HG03175 (cell line): ENCODE measurements around the gene CHAC1.

Experiments used
- ATAC-seq: cut with Tn5 transposase; IDR thresholded peaks from one replicate; pipeline ENCODE4 v1.9.1; 2021; ENCODE audit warnings: mild to moderate bottlenecking, moderate library complexity; ENCODE audit not compliant: unreplicated experiment

CHAC1 gene

DNA sequence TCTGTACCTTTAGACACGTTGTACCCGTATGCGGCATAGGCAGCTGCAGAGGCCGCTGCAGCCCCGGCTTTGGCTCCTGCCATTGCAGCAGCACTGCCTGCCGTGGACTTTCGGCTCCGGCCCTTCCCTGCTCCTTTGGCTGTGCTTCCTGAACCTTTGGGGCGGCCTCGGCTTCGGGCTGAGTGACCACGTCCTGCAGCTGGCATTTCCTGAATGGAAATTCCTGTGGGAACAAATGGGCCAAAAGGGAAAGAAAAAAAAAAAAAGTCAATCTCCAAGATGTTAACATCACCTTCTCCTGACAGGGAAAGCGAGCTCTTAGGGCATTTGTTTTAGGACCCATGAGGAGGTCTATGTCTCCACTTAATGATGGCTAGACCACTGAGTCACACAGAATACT lies 29.6 kb downstream of the CHAC1 start:
- ATAC-seq, result no peak

DNA sequence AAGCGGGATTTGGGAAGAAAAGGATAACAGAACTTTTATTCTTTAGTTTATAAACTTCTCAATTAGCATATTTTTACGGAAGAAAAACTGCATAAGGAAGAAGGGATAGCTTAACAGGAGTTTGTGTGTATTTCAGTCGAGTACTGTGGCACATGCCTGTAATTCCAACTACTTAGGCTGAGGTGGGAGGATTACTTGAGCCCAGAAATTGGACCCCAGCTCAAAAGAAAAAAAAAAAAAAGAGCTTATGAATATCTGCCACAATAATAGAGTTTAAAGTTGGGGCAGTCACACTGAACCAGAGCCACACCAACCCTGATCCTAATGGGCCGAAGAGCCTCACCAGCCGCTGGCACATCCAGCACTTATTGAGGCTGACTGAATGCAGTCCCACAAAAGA lies 31.1 kb downstream of the CHAC1 start:
- no peak for ATAC-seq

DNA sequence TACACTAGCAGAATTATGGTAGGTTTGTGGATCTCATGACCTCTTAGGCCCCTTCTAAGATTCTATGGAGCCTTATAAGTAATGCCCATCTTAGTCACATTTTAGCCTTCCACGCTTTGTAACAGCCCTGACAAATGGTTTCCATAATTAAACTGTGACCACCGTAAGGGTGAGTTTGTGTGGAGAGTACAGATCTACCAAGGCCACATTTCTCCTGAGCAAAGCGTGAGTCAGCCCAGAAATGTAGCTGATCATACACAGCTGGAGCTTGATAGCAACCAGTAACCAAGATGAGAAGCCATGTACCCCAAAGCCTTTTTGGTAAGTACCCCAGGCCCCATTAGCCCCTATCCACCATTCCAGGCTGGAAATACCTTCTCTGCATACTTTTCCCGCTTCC lies 31.7 kb downstream of the CHAC1 start:
- ATAC-seq, result no peak

DNA sequence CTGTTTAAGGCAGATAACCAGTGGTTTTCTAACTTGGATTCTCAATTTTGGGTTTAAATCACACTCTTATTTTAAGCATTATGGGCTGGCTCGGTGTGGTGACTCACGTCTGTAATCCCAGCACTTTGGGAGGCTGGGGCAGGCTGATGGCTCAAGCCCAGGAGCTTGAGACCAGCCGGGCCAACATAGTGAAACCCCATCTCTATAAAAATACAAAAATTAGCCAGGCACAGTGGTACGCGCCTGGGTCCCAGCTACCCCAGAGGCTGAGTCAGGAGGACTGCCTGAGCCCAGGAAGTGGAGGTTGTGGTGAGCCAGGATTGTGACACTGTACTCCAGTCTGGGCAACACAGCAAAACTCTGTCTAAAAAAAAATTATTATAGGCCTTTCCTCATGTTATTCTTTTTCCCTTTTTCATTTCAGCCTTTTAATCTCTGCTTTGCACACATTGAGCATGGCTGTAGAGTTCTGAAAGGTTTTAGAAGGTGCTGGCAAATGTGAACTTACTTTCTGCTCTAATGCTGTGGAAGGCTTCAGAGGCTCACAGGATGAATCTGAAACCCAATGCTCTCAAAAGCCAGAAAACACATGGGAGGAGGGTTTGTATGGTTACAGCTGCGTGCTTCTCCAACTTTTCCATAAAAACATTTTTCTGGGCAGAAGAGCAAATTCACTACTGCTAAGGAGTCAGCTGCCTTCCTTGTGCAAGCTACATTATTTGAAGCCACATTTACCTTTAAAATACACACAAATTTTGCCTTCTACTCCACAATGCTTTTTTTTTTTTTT lies 32.5 kb downstream of the CHAC1 start:
- no peak for ATAC-seq

- ATAC-seq, result no peak
Measured at GRCh38 chr15:40986820-40987219, 33.5 kb downstream of the CHAC1 start.

DNA sequence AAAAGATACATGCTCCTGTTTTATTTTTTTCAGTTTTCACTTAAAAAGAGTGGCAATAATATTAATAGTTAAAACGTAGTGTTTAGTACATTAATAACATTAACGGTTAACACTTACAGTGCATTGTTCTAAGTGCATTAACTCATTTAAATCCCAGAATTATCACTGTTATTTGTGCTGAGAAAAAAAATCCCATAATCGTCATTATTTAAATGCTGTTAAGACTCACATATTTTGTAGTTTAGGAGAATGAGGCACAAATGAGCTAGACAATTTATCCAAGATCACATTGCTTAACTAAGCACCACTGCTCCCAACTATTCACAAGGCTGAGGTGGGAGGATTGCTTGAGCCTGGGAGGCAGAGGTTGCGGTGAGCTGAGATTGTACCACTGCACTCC lies 34.9 kb downstream of the CHAC1 start:
- no peak for ATAC-seq

DNA sequence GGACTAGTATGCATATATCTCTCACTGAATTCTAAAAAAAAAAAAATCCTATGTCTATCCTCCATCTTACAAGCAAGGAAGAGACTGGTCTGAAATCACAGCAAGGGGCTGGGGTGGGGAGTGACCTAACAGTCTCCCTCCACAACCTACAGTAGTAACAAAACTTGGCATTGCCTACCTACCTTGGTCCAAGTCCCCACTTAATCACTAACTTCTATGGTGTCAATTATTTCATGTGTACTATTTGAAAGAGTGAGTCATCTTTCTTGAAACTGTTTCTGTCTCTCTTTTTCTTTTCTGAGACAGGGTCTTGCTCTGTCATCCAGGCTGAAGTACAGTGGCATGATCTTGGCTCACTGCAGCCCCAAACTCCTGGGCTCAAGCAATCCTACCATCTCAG lies 36.8 kb downstream of the CHAC1 start:
- no peak for ATAC-seq

GRCh38 chr15:40990789-40991188 lies 37.5 kb downstream of the CHAC1 start:
- no peak for ATAC-seq

GRCh38 chr15:40991355-40991754 lies 38.1 kb downstream of the CHAC1 start:
- no peak for ATAC-seq

GRCh38 chr15:40992241-40992741 lies 39.0 kb downstream of the CHAC1 start:
- ATAC-seq, result no peak

DNA sequence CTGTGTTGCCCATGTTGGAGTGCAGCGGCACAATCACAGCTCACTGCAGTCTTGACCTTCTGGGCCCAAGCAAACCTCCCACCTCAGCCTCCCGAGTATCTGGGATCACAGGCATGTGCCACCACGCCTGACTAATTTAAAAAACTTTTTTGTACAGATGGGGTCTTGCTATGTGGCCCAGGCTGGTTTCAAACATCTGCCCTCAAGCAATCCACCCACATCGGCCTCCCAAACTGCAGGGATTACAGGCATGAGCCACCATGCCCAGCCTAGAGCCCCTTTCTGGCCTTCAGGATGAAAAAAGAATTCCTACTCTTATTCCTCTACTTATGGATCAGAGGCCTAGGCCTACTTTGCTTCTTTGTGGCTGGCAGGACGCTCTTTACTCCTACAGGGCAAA lies 39.6 kb downstream of the CHAC1 start:
- ATAC-seq, result no peak

- no peak for ATAC-seq
Measured at GRCh38 chr15:40995656-40996055, 42.4 kb downstream of the CHAC1 start.

- no peak for ATAC-seq
Measured at GRCh38 chr15:40999190-40999589, 45.9 kb downstream of the CHAC1 start.

- ATAC-seq, result no peak
Measured at GRCh38 chr15:41001524-41002214, 48.4 kb downstream of the CHAC1 start.

DNA sequence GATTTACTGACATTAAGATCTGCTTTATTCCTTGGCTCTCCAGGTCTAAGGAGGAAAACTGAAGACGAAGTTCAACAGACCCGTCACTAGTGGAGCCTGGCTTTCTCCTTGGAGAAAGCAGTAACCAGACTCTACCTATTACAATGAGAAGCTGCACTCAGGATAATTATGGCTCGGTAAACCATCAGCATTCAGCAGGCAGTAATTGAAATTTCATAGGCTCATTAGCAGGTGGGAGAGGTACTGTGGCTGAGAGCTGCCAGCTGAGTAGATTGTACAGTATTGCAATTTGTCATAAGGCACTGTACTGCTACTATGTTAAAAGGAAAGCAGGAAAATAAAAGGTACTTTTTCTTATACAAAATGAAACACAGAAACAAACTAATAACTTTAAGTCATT lies 51.2 kb downstream of the CHAC1 start:
- ATAC-seq, result no peak
